Mesenchymal stem cell (in vitro differentiated cells and primary cell): ENCODE data around the gene CRACDL.

Source experiments
- DNase-seq: peaks from one replicate; pipeline ENCODE4 v3.0.0-alpha.2; 2013
- H2AFZ ChIP-seq: one replicate; pipeline ENCODE4 v1.6.1; 2013; ENCODE audit warnings: low read depth, mild to moderate bottlenecking, control low read depth, inconsistent platforms, low read length, moderate library complexity
- H2AK5ac ChIP-seq: 2 replicates; pipeline ENCODE4 v1.6.1; 2013; ENCODE audit warnings: low read length, moderate library complexity, mild to moderate bottlenecking, inconsistent platforms; ENCODE audit not compliant: severe bottlenecking
- H2BK120ac ChIP-seq: one replicate; pipeline ENCODE4 v1.6.1; 2013; ENCODE audit warnings: low read depth, mild to moderate bottlenecking, inconsistent platforms, low read length, moderate library complexity
- H2BK12ac ChIP-seq, 2 experiments: one replicate each; pipeline ENCODE4 v1.6.1; 2013; ENCODE audit warnings: inconsistent platforms in 2 of 2, low read length in 2 of 2, mild to moderate bottlenecking in 2 of 2, moderate library complexity in 2 of 2, control low read depth in 1 of 2
- H2BK15ac ChIP-seq: one replicate; pipeline ENCODE4 v1.6.1; 2013; ENCODE audit warnings: mild to moderate bottlenecking, low read depth, inconsistent platforms; ENCODE audit not compliant: poor library complexity, severe bottlenecking
- H2BK5ac ChIP-seq: 2 replicates; pipeline ENCODE4 v1.6.1; 2013; ENCODE audit warnings: low read depth, mild to moderate bottlenecking, low read length, control low read depth, inconsistent platforms; ENCODE audit not compliant: poor library complexity, severe bottlenecking
- H3K14ac ChIP-seq, 2 experiments: one replicate each; pipeline ENCODE4 v1.6.1; 2013; ENCODE audit warnings: inconsistent platforms in 2 of 2, low read length in 2 of 2, control low read depth in 1 of 2, mild to moderate bottlenecking in 1 of 2, moderate library complexity in 1 of 2
- H3K18ac ChIP-seq, 2 experiments: one replicate each; pipeline ENCODE4 v1.6.1; 2013; ENCODE audit warnings: inconsistent platforms in 2 of 2, low read length in 2 of 2, control low read depth in 1 of 2, low read depth in 1 of 2, mild to moderate bottlenecking in 1 of 2
- H3K23ac ChIP-seq, 2 experiments: one replicate each; pipeline ENCODE4 v1.6.1; 2013; ENCODE audit warnings: inconsistent platforms in 2 of 2, low read length in 2 of 2, mild to moderate bottlenecking in 2 of 2, moderate library complexity in 2 of 2, control low read depth in 1 of 2
- H3K27ac ChIP-seq: 2 replicates; pipeline ENCODE4 v1.5.1; 2013; ENCODE audit warnings: mild to moderate bottlenecking, moderate library complexity, low read length, control low read depth, inconsistent platforms; ENCODE audit not compliant: poor library complexity, severe bottlenecking
- H3K27me3 ChIP-seq, 2 experiments: 2 replicates each; pipeline versions ENCODE4 v1.6.1 to v1.7.0; 2013; ENCODE audit warnings: low read length in 2 of 2, mild to moderate bottlenecking in 2 of 2, moderate library complexity in 2 of 2, control low read depth in 1 of 2, inconsistent platforms in 1 of 2; ENCODE audit not compliant: control insufficient read depth in 1 of 2, insufficient read depth in 1 of 2
- H3K36me3 ChIP-seq, 2 experiments: 2 replicates each; pipeline versions ENCODE4 v1.6.1 to v1.7.0; 2013; ENCODE audit warnings: low read length in 2 of 2, control low read depth in 1 of 2, inconsistent platforms in 1 of 2, low read depth in 1 of 2, mild to moderate bottlenecking in 1 of 2; ENCODE audit not compliant: insufficient read depth in 2 of 2, control insufficient read depth in 1 of 2
- H3K4ac ChIP-seq, 2 experiments: one replicate each; pipeline ENCODE4 v1.6.1; 2013; ENCODE audit warnings: inconsistent platforms in 2 of 2, low read length in 2 of 2, mild to moderate bottlenecking in 2 of 2, moderate library complexity in 2 of 2, control low read depth in 1 of 2, low read depth in 1 of 2
- H3K4me1 ChIP-seq: 2 replicates; pipeline ENCODE4 v1.6.1; 2013; ENCODE audit warnings: low read depth, low read length, control low read depth; ENCODE audit not compliant: control insufficient read depth, insufficient read depth
- H3K4me2 ChIP-seq: 2 replicates; pipeline ENCODE4 v1.6.1; 2013; ENCODE audit warnings: low read length, mild to moderate bottlenecking, inconsistent platforms; ENCODE audit not compliant: poor library complexity, severe bottlenecking
- H3K4me3 ChIP-seq, 2 experiments: 2 replicates each; pipeline versions ENCODE4 v1.5.1 to v1.7.0; 2013; ENCODE audit warnings: low read length in 2 of 2, mild to moderate bottlenecking in 2 of 2, control low read depth in 1 of 2, low read depth in 1 of 2; ENCODE audit not compliant: insufficient read depth in 1 of 2
- H3K79me1 ChIP-seq: replicated peaks from 2 replicates; pipeline ENCODE4 v1.6.1; 2013; ENCODE audit warnings: mild to moderate bottlenecking, control low read depth, low read length, inconsistent platforms; ENCODE audit not compliant: poor library complexity, severe bottlenecking
- H3K9ac ChIP-seq: 2 replicates; pipeline ENCODE4 v1.7.0; 2013; ENCODE audit warnings: mild to moderate bottlenecking, low read length, moderate library complexity
- H3K9me3 ChIP-seq: 2 replicates; pipeline ENCODE4 v1.7.0; 2013; ENCODE audit warnings: mild to moderate bottlenecking, low read length; ENCODE audit not compliant: control insufficient read depth
- H4K8ac ChIP-seq: one replicate; pipeline ENCODE4 v1.6.1; 2013; ENCODE audit warnings: inconsistent platforms, mild to moderate bottlenecking, low read length, moderate library complexity
- H4K91ac ChIP-seq: one replicate; pipeline ENCODE4 v1.6.1; 2013; ENCODE audit warnings: mild to moderate bottlenecking, low read length, inconsistent platforms
- WGBS: methylation state at CpG from one replicate; pipeline ENCODE4 v1.1.7; 2013; ENCODE audit warnings: mixed read lengths; 5-methylcytosine and 5-hydroxymethylcytosine counted together

Gene CRACDL

DNA sequence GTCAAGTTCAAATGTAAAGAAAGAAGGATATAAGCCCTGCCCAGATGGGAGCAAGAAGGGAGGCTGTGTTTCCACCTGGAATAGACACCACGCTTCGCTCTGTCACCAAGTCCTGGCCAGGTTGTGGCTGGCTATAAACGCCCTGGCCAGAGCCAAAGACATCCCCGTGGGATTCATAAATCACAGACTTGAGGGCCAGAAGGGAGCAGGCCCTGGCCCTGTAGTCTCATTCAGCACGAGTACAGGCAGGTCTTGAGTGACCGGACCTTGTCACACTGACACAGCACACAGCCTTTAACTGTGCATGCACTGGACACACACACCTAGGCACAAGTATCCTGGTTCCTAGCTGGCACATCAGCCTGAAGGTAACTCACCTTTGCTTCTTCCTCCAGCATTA, 110.6 kb downstream of the CRACDL start:
- Histone ChIP-seq H3K79me1 (no peaks in the 10 kb centered on the region), H2BK120ac (no peak overlapping the region), H2BK12ac (no peak overlapping the region), H3K36me3 (no peaks in the 10 kb centered on the region), H3K23ac (no peak overlapping the region), H2AK5ac (no peak overlapping the region), H3K27me3 (peaks cover 49 to 83% of the 10 kb centered on the region in 2 experiments), H3K9ac (no peak overlapping the region), H3K18ac (no peak overlapping the region), H4K91ac (no peak overlapping the region), H2AFZ (no peak overlapping the region), H2BK15ac (no peak overlapping the region), H3K14ac (peak overlapping the region in 1 of 2 experiments; percentile 7), H3K27ac (no peak overlapping the region), H3K4ac (no peak overlapping the region), H3K4me3 (no peak overlapping the region), H2BK5ac (no peak overlapping the region), H4K8ac (no peak overlapping the region), H3K9me3 (no peaks in the 10 kb centered on the region), H3K4me2 (no peak overlapping the region), H3K4me1 (peaks cover 10% of the 10 kb centered on the region)
- 65% methylated on average over 6 of the region's 6 CpGs for WGBS
- DNase-seq: no peak

DNA sequence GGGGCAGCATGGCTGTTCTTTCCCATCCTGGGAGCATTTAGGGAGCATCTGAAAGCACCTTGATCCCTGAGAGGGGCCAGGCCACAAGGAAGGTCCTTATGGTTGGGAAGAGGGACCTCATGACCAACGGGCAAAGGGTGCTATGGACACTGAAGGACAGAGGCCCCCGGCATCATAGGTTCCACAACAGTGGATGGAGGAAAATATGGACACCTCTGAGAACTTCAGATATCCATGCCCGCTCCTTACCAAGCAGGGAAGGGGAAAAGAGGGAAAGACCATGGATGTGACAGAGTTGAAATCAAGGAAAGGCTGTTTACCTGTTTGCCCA, 111.0 kb downstream of the CRACDL start:
- WGBS: 79% methylated on average over 3 of the region's 3 CpGs
- H3K36me3 ChIP-seq: no peaks in the 10 kb centered on the region
- H3K9ac ChIP-seq: no peak overlapping the region
- no peak overlapping the region for H2AFZ ChIP-seq
- no peak overlapping the region for H3K4me2 ChIP-seq
- no peak overlapping the region for H2BK12ac ChIP-seq
- H3K4ac ChIP-seq: no peak overlapping the region
- no peak overlapping the region for H3K14ac ChIP-seq
- peaks cover 10% of the 10 kb centered on the region for H3K4me1 ChIP-seq
- H3K18ac ChIP-seq: no peak overlapping the region
- no peaks in the 10 kb centered on the region for H3K9me3 ChIP-seq
- H4K8ac ChIP-seq: no peak overlapping the region
- H3K27ac ChIP-seq: no peak overlapping the region
- H3K23ac ChIP-seq: no peak overlapping the region
- peaks cover 49 to 84% of the 10 kb centered on the region in 2 experiments for H3K27me3 ChIP-seq
- no peak overlapping the region for H3K4me3 ChIP-seq
- H2BK15ac ChIP-seq: no peak overlapping the region
- H3K79me1 ChIP-seq: no peaks in the 10 kb centered on the region
- no peak overlapping the region for H2BK120ac ChIP-seq
- no peak overlapping the region for H2BK5ac ChIP-seq
- H4K91ac ChIP-seq: no peak overlapping the region
- H2AK5ac ChIP-seq: no peak overlapping the region
- DNase-seq: no peak

DNA sequence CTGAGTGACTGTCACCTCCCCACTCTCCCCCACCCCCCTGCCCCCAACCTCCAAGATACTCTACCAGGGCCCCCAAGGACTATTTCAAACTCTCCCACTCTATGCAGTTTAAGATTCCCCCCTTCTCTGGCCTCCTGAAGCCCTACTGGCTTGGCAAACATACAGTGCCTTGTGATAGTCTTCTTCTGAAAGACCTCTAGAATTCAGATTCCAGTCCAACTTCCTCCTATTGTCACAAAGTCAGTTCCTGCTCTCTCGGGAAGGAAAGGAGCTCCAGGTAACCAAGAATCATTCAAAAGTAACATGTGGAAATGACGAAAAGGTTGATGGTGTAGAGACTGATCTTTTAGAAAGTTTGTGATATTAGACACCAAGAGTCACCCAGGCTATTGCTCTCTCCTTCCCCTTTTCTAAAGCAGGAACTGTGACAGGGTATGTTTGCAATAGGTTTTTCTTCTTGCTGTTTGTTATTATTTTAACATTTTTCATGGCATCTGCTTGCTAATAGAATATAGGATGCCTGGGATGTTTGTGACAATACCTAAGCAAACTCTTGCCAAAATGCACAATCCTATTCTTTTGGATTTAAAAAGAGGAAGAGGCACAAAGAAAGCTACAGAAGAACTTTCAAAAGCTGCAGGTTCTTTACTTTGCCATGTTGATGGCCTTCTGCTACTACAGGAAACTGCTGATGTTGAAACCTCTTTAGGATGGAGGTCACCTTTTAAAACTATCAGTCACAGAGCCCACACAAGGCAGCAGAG, 111.6 kb downstream of the CRACDL start:
- H4K8ac ChIP-seq: no peak overlapping the region
- no peaks in the 10 kb centered on the region for H3K79me1 ChIP-seq
- H3K23ac ChIP-seq: no peak overlapping the region
- peaks cover 10% of the 10 kb centered on the region for H3K4me1 ChIP-seq
- H3K14ac ChIP-seq: no peak overlapping the region
- no peak overlapping the region for H2BK5ac ChIP-seq
- H3K4ac ChIP-seq: no peak overlapping the region
- no peak overlapping the region for H2AFZ ChIP-seq
- H2BK120ac ChIP-seq: no peak overlapping the region
- H4K91ac ChIP-seq: no peak overlapping the region
- no peak overlapping the region for H3K4me3 ChIP-seq
- H3K9me3 ChIP-seq: no peaks in the 10 kb centered on the region
- no peak overlapping the region for H2AK5ac ChIP-seq
- WGBS: 93% methylated on average over 2 of the region's 2 CpGs
- H3K36me3 ChIP-seq: no peaks in the 10 kb centered on the region
- peaks cover 46 to 81% of the 10 kb centered on the region in 2 experiments for H3K27me3 ChIP-seq
- no peak overlapping the region for H3K18ac ChIP-seq
- no peak overlapping the region for H2BK15ac ChIP-seq
- H3K4me2 ChIP-seq: no peak overlapping the region
- no peak for DNase-seq
- H3K27ac ChIP-seq: no peak overlapping the region
- no peak overlapping the region for H3K9ac ChIP-seq
- H2BK12ac ChIP-seq: no peak overlapping the region

DNA sequence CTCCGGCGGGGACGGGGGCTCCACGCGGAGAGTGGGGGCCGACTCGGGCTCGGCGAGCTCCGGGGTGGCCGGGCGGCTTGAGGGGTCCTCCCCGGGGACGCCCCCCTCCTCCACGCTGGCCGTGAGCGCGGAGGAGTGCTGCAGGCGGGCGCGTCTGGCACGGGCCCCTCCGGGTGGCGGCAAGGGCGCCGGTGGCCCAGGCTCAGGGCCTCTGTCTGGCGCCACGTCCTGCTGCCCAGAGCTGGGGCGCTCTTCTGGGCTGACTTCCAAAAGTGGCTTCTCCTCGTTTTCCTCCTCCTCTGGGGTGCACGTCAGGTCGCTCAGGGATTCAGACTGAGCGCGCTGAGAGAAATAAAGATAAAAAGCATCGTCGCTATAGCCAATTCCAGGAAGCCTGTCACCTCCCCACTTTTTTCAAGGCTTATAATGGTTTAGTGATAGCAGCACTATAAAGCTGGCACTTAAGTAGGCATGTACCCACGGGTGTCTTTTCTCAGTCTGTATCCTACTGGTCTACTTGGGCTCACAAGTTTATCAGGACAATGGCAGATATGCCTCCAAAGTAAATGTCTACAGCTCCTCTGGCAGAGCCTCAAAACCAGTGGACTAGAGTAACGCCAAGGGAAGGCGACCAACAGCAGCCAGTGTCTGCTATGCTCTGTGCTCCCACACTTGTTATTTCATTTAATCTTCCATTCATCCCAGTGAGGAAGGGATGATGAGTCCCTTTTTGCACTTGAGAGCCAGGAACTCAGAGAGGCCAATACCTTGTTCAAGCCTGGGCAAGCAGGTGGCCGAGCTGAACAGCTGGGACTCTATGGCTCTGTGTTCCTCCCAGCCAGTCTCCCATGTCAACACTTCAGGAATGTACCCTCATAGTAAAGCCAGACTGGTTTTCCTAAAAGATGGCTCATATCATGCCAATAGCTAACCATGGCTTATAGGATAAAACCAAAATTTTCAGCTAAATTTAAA, 112.5 kb downstream of the CRACDL start:
- Histone ChIP-seq H3K27me3 (peaks cover 40 to 73% of the 10 kb centered on the region in 2 experiments), H3K4me3 (no peak overlapping the region), H2BK15ac (no peak overlapping the region), H3K23ac (no peak overlapping the region), H2BK120ac (no peak overlapping the region), H2BK12ac (no peak overlapping the region), H3K9ac (no peak overlapping the region), H2BK5ac (no peak overlapping the region), H3K14ac (no peak overlapping the region), H3K36me3 (no peaks in the 10 kb centered on the region), H3K4me1 (peaks cover 10% of the 10 kb centered on the region), H4K8ac (no peak overlapping the region), H4K91ac (no peak overlapping the region), H3K18ac (no peak overlapping the region), H3K79me1 (no peaks in the 10 kb centered on the region), H3K4ac (no peak overlapping the region), H2AK5ac (no peak overlapping the region), H3K27ac (no peak overlapping the region), H3K4me2 (peak overlapping the region; percentile 36), H2AFZ (no peak overlapping the region), H3K9me3 (no peaks in the 10 kb centered on the region)
- DNase-seq: no peak
- 34% methylated on average over 34 of the region's 40 CpGs for WGBS
